Breast epithelium (tissue), 3 donors: ENCODE measurements around the gene PGS1.

Experiments used
- POLR2A ChIP-seq: fragments of 450-650 bp; IDR thresholded peaks from one replicate; pipeline ENCODE4 v1.6.1; 2016; ENCODE audit warnings: antibody characterized with exemption, mild to moderate bottlenecking, moderate library complexity
- TF ChIP-seq, protein P1 (sequence below), 3 donors: fragments of 450-650 bp; IDR thresholded peaks; one replicate each; pipeline ENCODE4 v1.5.1; 2016 to 2017; ENCODE audit warnings: antibody characterized with exemption in 3 of 3, mild to moderate bottlenecking in 3 of 3, moderate library complexity in 3 of 3

DNA sequence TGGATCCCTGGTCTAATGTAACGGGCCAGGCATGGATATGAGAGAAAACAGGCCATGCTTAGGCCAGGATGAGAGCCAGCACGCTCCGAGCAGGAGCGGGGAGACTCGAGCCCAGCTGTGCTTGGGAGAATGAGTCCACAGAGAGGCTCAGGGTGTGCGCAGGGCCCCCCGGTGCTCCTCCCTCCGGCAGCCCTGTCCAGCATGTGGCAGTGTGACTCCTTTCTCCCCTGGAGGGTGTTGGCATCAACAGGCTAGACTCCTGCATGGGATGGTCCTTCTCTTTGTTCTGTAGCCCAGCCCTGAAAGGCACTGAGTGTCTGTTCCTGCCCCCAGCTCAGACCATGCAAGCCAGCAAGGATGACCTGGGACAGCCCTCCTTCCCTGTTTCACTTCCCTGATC lies 23.4 kb downstream of the PGS1 start:
- TF ChIP-seq, protein P1, sequence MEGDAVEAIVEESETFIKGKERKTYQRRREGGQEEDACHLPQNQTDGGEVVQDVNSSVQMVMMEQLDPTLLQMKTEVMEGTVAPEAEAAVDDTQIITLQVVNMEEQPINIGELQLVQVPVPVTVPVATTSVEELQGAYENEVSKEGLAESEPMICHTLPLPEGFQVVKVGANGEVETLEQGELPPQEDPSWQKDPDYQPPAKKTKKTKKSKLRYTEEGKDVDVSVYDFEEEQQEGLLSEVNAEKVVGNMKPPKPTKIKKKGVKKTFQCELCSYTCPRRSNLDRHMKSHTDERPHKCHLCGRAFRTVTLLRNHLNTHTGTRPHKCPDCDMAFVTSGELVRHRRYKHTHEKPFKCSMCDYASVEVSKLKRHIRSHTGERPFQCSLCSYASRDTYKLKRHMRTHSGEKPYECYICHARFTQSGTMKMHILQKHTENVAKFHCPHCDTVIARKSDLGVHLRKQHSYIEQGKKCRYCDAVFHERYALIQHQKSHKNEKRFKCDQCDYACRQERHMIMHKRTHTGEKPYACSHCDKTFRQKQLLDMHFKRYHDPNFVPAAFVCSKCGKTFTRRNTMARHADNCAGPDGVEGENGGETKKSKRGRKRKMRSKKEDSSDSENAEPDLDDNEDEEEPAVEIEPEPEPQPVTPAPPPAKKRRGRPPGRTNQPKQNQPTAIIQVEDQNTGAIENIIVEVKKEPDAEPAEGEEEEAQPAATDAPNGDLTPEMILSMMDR (IDR thresholded peaks at IDR 0.05): no peak
- no peak for TF ChIP-seq POLR2A
